ENCODE results near the gene ALDH1A1.

GRCh38 chr9:72932619-72933018, 20.2 kb downstream of the ALDH1A1 start:
- TF ChIP-seq CTCF (conservative IDR thresholded peaks at IDR 0.05 in 1 of 2, IDR thresholded peaks at IDR 0.05 in 1 of 2; ENCODE audit: extremely low read depth in 1 of 2, insufficient read depth in 1 of 2, low read depth in 1 of 2, low read length in 2 of 2): no peak
- no peak for TF ChIP-seq EZH2 (IDR thresholded peaks at IDR 0.05; ENCODE audit: borderline replicate concordance, low read length)
